Stimulated activated CD8-positive, alpha-beta memory T cell treated with anti-CD3 and anti-CD28 coated beads, Interleukin-15, amount 100 ng/mL, for 4 hours (primary cell): ENCODE results near the gene ALDH1A1.
"Not testable (repeated sequence)": the region's sequence is repeated elsewhere in the genome, so short reads cannot be mapped to it uniquely, and the experiment has no call there.

Experiments
- DNase-seq, 2 donors: peaks; one replicate each; pipeline ENCODE4 v3.0.0-alpha.2; 2020; ENCODE audit warnings: low read depth in 2 of 2

Gene ALDH1A1

DNA sequence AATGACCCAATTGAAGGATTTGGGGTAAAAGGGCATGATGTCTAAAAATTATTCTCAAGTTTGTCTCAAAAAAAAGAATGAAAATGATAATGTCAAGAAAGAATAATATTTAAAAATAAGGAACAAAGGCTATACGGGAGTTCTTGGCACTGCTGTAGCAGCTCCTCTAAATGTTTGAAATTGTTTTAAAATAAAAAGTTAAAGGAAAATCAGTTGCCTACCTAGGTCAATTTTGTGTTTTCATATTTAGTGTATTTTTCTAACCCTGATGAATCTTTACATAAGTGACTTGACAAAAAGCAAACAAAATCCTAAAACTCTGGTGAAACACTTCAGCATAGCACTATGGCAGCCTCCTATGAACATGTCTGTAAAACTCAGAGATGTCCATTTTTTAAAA, 56.4 kb downstream of the ALDH1A1 start:
- no peak for DNase-seq

DNA sequence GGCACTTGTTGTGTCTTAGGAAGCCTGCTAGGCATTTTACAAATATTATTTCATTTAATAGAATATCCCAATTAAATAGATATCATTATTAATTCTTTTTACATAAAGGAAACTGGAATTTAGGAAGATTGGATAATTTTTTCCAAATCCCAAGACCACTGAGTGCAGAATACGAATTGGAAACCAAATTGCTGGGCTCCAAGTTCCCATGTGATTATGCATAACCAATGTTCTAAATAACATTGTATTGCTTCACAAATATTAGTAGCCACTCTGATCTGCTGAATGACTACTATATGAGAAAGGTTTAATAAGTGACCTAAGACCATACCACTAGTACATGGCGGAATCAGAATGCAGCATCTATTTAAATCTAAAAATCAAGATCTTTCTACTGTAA, 57.7 kb downstream of the ALDH1A1 start:
- no peak for DNase-seq

DNA sequence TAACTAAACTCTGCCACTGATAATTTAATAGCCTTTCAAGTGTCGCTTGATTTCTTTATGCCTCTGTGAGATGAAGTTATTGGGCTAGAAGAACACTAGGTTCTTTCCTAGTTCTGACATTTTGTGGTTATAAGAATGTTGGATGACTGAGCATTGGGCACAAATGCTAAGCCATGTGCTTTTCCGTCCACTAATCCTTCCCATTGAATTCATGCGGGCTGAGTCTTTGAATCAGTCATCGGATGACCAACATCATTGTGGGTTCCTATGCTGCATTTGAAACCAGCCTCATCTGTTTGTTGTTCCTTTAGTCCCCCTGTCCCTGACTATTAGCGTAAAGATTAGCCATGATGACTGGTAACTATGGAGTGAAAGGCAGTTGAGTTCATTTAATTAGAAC, 58.5 kb downstream of the ALDH1A1 start:
- DNase-seq: no peak

DNA sequence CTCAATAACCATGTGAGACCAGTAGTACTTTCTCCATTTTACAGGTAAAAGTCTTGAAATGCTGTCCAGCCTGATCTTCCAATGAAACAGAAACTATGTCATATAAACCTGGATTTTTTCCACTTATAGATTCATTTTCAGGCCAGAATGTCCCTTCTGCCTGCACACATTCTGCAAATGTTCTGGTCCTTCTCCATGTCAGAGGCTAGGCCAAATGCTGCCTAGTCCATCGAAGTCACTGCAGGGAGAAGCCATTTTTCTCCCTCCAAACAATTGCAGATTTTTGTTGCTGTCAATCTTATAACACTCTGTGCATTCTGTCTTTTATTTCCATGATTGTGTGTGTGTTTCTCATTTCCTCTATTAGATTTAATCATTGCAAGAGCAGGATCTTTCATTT, 59.4 kb downstream of the ALDH1A1 start:
- no peak for DNase-seq

DNA sequence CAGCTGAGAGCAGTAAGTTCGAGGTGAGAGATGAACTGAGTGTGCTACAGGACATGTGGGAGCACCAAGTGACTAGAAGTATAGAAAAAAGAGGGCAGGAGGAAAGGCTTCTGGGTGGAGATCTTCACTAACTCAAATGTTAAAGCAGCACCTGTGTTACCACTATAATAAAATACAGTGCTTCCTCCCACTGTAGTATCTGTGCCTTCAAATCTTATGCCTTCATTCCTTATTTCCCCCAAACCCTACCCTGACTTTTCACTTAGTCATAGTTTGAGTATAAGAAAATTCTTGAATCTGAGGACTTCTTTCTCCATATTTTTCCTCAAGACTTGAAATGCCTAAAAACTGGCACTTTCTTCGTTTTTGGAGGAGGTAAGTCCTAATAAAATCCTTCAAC, 61.8 kb downstream of the ALDH1A1 start:
- no peak for DNase-seq

DNA sequence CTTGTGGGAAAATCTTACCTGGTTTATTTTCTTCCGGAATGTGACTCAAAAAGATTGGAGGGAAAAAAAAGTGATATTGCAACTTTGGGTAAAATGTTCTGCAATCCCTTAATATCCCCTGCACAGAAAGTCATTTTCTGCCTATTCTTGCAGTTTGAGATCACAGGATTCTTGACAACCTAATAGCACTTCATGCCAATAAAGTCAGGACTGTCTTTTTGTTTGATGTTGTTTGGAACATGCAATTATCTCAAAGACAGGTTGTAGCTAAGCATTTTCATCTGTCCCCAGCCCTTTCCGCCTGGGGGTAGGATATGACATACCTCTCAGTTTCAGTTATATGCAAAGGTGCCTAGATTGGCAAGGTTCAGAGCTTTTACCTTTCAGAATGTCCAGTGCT, 63.9 kb downstream of the ALDH1A1 start:
- DNase-seq: no peak

DNA sequence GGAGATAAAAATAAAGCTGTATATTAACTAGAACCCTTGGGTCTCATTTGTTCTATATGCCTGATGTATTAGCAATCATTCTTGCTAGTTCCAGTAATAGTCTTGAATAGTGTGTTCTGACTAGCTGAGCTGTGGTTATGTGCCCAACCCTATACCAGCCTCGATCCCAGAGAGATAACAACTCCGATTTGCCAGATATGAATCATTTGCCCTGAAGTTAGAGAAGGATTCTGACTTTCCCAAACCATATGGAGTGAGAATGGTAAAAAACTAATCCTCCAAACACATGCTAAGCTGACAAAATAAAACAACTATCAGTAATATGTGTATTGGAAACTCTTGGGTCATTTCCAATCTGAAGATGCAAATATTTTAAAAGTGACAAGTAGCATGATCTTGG, 64.8 kb downstream of the ALDH1A1 start:
- DNase-seq: no peak

DNA sequence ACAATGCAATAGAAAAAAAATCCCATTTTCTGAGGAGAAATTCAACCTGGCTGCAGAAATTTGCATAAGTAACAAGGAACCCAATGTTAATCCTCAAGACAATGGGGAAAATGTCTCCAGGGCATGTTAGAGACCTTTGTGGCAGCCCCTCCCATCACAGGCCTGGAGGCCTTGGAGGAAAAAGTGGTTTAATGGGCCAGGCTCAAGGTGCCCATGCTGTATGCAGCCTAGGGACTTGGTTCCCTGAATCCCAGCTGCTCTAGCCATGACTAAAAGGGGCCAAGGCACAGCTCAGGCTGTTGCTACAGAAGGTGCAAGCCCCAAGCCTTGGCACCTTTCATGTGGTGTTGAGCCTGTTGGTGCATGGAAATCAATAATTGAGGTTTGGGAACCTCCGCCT, 66.5 kb downstream of the ALDH1A1 start:
- no peak for DNase-seq

DNA sequence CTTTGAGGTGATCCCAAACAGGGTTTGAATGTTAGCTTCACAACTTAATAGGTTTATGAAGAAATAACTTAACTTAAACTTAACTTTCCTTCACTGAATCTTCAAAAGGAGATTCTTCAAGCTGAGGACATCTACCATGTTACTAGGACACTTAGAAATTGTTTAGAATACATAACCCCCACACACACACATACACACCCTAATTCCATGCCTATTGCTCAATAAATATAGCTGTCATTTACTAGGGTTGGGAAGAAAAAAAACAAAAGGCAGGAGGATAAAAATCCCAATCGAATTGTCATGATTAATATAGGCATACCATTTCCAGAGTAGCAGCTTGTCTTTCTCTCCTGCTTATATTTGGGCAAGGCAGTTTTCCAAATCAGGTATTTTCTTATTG, 68.3 kb downstream of the ALDH1A1 start:
- no peak for DNase-seq

DNA sequence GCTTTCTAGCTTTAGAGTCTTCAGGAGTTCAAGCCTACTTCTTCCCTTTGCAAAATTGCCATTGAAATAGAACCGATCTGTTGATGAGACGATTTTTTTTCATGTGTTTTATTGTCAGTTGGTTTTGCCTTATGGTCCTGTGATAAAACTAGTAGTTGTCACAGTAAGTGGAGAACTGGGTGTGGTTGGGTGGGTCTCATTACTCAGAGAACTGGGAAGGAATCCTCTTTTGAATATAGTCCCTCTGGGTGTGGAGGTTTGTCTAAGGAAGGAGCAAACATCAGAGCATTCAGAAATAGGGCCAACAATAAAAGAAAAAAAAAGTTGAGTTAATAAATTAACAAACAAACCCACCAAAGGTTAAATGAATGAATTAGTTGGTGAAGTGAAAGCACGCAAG, 69.0 kb downstream of the ALDH1A1 start:
- no peak for DNase-seq

DNA sequence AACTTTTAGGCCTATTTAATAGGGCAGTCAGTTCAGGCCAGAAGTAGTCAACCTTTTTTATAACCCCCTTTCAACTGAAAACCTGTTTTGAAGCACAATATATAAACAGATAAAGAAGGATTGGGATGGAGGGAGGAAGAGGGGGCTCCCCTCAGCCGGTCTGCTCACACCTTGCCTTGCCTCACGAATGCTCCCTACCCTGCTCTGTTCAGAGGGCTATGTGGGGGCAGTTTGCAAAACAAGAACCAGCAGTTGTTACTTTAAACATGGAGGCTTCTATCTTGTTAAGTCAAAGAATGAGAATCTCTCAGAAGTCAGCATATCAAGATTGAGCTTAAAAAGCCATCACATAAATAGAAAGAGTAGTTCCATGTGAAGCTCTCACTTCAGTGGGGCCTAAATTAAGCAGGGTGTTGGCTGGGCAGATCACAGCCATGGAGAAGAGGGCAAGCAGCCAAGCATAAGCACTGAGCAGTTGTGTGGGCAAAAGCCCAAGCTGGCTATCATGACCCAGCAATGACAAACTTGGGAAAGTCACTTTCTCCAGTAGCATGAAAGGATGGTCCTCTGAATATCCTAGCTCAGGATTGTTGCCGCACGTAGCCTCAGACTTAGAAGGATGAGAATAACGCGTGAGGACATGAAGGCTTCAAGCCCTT, 70.6 kb downstream of the ALDH1A1 start:
- DNase-seq: no peak

DNA sequence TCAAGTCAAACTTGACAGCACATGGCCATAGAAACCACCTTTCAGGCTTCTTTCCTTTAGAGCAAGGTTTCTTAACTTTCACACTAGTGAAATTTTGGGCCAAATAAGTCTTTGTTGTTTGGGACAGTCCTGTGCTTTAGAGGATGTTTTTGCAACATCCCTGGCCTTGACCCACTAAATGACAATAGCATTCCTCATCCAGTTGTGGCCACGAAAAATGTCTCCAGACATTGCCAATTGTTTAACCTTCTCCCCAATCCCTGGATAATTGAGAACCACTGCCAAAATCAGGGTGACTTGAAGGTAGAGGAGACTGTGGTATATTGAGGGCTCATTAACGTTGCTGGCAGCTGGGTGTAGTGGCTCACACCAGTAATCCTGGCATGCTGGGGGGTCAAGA, 72.0 kb downstream of the ALDH1A1 start:
- no peak for DNase-seq

DNA sequence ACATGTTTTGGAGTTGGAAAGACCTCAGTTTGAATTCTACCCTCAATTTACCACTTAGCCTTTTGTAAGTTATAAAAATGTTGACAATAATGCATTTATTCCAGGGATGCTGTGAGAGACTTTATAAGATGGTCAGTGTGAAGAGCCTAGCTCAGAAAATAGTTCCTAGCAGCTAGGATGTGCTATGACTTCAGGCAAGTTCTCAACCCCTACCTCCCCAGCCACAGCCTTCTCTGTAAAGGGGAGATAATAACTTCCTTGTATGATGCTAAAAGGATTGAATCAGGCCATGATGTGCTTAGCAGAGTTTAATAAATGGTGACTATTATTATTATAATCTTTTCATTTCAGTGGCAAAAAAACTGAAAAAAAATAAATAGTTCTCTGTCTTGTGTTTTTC, 77.6 kb downstream of the ALDH1A1 start:
- no peak for DNase-seq

DNA sequence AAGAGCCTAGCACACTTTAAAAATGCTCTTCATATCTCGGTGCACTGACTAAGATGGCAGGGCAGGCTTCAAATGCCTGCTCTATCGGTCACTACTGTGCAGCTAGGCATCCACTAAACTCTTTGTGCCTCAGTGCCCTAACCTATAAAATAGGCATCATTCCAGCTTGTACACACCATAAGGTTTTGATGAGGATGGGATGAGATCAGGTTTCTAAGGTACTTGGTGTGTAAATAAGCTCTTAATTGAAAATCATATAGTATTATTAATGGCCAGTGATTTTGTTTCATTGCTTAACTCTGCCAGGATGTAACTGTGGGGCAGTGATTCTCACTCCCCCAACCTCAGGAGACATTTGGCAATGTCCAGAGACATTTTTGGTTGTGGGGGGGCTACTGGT, 78.5 kb downstream of the ALDH1A1 start:
- DNase-seq: no peak

DNA sequence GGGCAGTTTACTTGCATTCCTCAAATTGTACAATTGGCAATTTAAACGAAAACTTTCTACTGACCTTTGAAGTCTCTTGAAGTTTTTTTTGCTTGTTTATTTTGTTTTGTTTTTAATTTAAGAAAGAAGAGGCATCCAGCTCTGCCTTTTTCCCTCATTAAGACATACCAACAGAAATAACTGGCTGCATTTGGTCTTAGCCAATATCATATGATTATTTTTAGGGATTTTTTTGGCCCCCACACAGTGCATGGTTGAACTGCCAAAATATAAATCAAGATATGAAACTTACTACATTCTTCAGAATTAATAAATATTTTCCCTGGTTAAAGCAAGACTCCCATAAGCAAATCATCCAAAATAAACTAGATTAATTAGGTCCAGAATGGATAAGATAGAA, 79.4 kb downstream of the ALDH1A1 start:
- DNase-seq: no peak

DNA sequence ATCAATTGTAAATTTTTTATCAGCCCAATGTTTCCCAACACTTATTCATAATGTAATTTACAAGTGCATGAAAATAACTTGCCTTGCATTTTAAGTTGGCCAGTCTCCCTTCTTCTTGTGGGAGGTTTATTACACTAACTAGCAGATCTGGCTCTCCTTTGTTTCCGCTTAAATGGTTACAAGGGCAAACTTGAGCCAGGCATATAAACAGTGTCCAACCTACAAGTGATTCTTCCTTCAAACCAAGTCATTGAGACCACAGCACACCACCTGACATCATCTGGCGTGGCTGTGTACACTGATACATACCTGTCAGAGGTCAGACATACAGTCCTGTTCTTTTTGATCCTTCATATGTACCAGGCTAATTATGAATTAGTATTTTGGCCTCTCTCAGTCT, 80.1 kb downstream of the ALDH1A1 start:
- DNase-seq: no peak

DNA sequence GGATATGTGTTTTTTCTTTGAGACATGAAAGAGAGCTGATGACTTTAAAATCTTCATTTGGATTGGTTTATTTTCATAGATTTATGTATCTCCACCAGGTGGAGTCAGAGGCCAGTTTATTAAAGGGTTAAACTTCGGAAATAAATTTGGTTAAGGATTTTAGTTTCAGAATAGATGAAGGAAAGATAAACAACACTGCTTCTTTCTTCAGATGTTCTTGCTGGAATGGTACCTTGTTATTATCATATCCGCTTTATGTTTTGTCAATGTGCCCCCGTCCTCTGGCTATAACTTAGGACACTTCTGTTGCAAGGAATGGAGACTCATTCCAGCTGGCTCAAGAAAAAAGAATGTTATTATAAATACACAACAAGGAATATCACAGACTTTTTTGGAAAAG, 81.2 kb downstream of the ALDH1A1 start:
- DNase-seq: no peak

DNA sequence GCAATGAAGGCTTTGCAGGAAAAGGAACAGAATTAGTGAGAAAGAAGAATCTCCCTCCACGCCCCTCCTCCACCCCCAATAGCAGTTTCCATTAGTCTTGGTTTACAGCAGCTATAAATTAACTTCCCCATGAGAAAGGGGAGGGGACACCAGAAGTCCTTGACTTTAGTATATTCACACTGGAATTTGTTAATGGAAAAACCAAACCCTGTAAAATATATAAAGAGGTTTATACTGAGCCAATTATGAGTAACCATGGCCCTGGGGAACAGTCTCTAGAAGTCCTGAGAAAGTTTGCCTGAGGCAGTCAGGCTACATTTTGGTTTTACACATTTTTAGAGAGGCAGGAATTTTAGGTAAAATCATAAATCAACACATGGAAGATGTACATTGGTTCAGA, 88.5 kb downstream of the ALDH1A1 start:
- DNase-seq: no peak

DNA sequence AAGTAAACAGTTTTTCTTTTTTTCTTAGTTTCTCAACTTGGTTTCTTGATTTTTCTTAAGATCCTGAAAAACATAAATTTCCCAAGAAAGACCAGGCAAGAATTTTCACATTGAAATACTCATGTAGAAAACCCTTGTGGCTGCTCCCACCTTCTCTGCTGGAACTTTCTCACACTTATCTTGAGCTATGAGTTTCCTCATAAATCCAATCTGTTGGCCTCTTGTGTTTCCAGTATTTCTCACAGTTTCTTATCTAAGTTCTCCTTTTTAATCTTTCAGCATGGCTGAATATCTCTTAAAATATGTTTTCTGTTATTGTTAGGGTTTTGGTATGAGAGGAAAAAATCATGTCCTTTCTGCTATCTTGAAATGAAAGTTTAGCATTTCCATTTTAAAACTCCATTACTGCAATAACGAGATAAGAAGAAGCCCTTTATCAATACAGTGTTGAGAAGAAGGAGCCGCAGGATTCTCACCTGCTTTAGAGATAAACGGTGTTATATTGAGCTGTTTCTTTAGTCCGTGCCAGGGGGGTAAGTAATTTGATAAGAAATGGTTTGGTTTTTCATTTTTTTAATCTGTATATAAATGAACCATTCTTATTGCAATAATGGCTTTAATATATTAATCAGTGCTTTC, 89.3 kb downstream of the ALDH1A1 start:
- no peak for DNase-seq

DNA sequence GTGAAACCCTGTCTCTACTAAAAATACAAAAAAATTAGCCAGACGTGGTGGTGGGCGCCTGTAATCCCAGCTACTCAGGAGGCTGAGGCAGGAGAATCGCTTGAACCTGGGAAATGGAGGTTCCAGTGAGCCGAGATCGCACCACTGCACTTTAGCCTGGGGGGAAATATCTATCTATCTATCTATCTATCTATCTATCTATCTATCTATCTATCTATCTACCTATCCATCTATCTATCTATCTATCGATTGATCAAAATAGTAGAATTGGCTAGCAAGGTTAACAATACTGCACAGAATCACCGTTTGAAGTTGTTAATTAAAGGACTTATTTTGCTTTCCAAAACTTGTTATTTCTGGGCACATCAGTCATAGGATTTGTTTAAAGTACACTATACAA, 90.1 kb downstream of the ALDH1A1 start:
- not testable (repeated sequence) for DNase-seq

DNA sequence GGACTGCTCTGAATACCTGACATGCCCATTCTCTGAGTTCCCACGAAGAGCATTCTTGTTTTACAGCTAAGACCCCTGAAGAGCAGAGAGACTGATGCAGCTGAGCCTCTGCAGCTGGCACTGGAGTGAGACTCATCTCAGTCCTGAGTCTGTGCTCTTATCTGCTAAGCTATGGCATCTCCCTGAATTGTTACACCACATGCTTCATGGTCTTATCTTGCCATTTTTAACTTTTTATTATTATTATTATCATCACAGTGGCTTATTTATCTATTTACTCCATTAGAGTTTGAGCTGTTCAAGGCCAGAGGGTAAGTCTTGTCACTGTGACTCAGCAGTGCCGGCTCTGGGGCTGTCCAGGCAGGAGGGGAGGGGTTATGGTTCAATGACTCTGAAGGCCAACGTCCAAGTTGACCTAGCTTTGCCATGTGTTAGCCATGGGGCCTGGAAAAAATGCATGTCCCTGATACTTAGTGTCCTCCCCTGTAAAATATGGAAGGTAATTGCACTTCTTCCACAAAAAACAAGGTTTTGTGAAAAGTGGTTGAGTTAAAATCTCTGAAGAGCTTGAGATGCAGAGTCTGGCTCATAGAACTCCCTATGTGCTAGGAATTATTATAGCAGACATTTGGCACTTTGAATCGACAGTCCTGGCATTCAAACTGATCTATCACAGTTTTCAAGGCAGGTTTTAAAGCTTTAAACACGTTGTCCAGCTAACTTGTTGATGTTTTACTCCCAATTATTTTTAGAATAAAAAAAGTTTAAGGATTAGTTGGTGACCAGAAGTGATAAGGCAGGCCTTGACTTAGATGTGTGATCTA, 94.6 kb downstream of the ALDH1A1 start:
- no peak for DNase-seq

DNA sequence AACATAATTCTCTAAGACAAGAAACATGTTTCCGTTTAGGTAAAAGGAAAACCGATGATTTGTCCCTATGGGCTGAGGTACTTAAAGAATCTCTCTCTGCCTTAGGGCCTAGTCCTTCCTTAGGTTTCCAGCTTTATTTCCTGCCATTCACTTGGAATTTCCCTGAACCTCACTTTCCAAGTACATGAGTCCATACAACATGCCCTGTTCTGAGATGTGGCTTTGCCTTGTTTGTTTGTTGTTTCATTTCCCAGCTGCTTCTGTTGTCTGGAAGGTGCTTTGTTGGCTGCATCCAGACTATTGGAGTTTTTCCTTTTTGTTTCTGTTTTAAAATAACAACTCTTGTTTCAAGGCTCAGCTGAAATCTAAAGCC, 95.2 kb downstream of the ALDH1A1 start:
- no peak for DNase-seq

DNA sequence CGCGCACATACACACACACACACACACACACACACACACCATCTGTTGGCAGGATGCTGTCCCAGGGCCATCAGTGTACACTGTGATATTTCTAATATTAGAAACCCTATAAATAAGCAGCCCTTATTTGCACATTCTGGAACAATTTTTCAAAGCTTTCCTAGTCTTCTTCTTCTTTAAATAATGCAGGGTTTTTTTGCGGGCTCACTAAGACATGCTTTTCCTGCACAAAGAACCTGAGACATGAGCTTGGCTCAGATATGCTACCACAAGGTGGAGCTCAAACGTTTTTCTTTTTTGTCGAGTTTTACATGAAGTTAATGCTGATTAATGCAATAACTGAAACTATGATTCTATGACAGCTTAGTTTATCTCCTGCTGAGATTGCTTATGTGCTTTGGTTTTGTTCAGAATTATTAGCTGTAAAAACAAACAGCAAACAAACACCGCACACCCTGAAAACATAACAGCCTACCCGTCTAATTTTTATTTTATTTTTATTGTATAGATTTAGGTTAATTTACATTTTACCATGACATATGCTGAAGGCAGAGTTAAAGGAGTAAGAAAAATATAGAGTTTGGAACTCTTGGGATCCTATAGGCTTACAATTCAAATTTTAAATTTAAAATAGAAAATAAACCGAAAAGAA, 95.8 kb downstream of the ALDH1A1 start:
- DNase-seq: no peak
